Suppressor macrophage (primary cell): ENCODE data around the gene LSM11.
A peak's percentile ranks its signal among the peaks of the same experiment; 100 is the strongest.

Experiments used
- DNase-seq, 4 experiments: peaks; one replicate each; pipeline ENCODE4 v3.0.0-alpha.2; 2020 to 2022

LSM11 gene

GRCh38 chr5:157734436-157734835 lies 9.1 kb upstream of the LSM11 start:
- no peak for DNase-seq

- no peak for DNase-seq
Measured at GRCh38 chr5:157735991-157736390, 7.5 kb upstream of the LSM11 start.

- DNase-seq = no peak
Measured at GRCh38 chr5:157739388-157740228, 3.9 kb upstream of the LSM11 start.

GRCh38 chr5:157740229-157740610 lies 3.3 kb upstream of the LSM11 start:
- peak in 3 of 4 experiments; percentile 5 to 22 (median 12) for DNase-seq

GRCh38 chr5:157741131-157741530 lies 2.4 kb upstream of the LSM11 start:
- DNase-seq = no peak

GRCh38 chr5:157744051-157745011 lies 819 bp downstream of the LSM11 start:
- DNase-seq = peak; percentile 23 to 67 (median 50)

GRCh38 chr5:157745041-157745456 lies 1.5 kb downstream of the LSM11 start:
- DNase-seq = no peak

- DNase-seq = no peak
Measured at GRCh38 chr5:157747173-157747740, 3.7 kb downstream of the LSM11 start.

GRCh38 chr5:157747766-157748700 lies 4.5 kb downstream of the LSM11 start:
- DNase-seq = no peak

- no peak for DNase-seq
Measured at GRCh38 chr5:157748760-157749461, 5.4 kb downstream of the LSM11 start.

- no peak for DNase-seq
Measured at GRCh38 chr5:157749462-157749799, 5.9 kb downstream of the LSM11 start.

- DNase-seq = no peak
Measured at GRCh38 chr5:157750320-157750719, 6.8 kb downstream of the LSM11 start.

GRCh38 chr5:157756122-157756521 lies 12.6 kb downstream of the LSM11 start:
- DNase-seq = no peak

- no peak for DNase-seq
Measured at GRCh38 chr5:157758706-157759105, 15.2 kb downstream of the LSM11 start.

GRCh38 chr5:157761690-157762621 lies 18.4 kb downstream of the LSM11 start:
- peak; percentile 53 to 75 (median 61) for DNase-seq

GRCh38 chr5:157764531-157764930 lies 21.0 kb downstream of the LSM11 start:
- DNase-seq = no peak

- DNase-seq = no peak
Measured at GRCh38 chr5:157766442-157766841, 22.9 kb downstream of the LSM11 start.

- DNase-seq = no peak
Measured at GRCh38 chr5:157766902-157767301, 23.4 kb downstream of the LSM11 start.

- no peak for DNase-seq
Measured at GRCh38 chr5:157767689-157768088, 24.2 kb downstream of the LSM11 start.

GRCh38 chr5:157770665-157771064 lies 27.2 kb downstream of the LSM11 start:
- DNase-seq = no peak
